ENCODE data around the gene AFAP1.
"Not testable (repeated sequence)": the region's sequence is repeated elsewhere in the genome, so short reads cannot be mapped to it uniquely, and the experiment has no call there.

DNA sequence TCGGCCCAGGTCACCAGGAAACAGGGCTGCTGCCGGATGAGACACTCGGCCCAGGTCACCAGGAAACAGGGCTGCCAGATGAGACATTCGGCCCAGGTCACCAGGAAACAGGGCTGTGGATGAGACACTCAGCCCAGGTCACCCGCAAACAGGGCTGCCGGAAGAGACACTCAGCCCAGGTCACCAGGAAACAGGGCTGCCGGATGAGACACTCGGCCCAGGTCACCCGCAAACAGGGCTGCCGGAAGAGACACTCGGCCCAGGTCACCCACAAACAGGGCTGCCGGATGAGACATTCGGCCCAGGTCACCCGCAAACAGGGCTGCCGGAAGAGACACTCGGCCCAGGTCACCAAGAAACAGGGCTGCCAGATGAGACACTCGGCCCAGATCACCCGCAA lies 21.5 kb downstream of the AFAP1 start:
- TF ChIP-seq, protein P1, sequence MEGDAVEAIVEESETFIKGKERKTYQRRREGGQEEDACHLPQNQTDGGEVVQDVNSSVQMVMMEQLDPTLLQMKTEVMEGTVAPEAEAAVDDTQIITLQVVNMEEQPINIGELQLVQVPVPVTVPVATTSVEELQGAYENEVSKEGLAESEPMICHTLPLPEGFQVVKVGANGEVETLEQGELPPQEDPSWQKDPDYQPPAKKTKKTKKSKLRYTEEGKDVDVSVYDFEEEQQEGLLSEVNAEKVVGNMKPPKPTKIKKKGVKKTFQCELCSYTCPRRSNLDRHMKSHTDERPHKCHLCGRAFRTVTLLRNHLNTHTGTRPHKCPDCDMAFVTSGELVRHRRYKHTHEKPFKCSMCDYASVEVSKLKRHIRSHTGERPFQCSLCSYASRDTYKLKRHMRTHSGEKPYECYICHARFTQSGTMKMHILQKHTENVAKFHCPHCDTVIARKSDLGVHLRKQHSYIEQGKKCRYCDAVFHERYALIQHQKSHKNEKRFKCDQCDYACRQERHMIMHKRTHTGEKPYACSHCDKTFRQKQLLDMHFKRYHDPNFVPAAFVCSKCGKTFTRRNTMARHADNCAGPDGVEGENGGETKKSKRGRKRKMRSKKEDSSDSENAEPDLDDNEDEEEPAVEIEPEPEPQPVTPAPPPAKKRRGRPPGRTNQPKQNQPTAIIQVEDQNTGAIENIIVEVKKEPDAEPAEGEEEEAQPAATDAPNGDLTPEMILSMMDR (conservative IDR thresholded peaks at IDR 0.05; ENCODE audit: low read length) = not testable (repeated sequence)
- not testable (repeated sequence) for TF ChIP-seq EZH2phosphoT487 (IDR thresholded peaks at IDR 0.05; ENCODE audit: borderline replicate concordance)

Data from Loucy (cell line).